Trophoblast cell (in vitro differentiated cells and primary cell): ENCODE data around the gene CEP78.

Experiments used
- DNase-seq, 2 donors: peaks; one replicate each; pipeline ENCODE4 v3.0.0-alpha.2; 2016
- H2AFZ ChIP-seq: 2 replicates; pipeline ENCODE4 v1.6.1; 2013; ENCODE audit warnings: low read length, moderate library complexity, mild to moderate bottlenecking; ENCODE audit not compliant: insufficient read depth, poor library complexity
- H2AK5ac ChIP-seq: 2 replicates; pipeline ENCODE4 v1.6.1; 2013; ENCODE audit warnings: mild to moderate bottlenecking, low read length
- H2BK120ac ChIP-seq: 2 replicates; pipeline ENCODE4 v1.6.1; 2013; ENCODE audit warnings: low read length, mild to moderate bottlenecking, moderate library complexity; ENCODE audit not compliant: insufficient read depth, poor library complexity
- H2BK12ac ChIP-seq: 2 replicates; pipeline ENCODE4 v1.6.1; 2013; ENCODE audit warnings: mild to moderate bottlenecking, low read length, moderate library complexity
- H2BK5ac ChIP-seq: 2 replicates; pipeline ENCODE4 v1.6.1; 2013; ENCODE audit warnings: low read length, low read depth, moderate library complexity, mild to moderate bottlenecking; ENCODE audit not compliant: poor library complexity
- H3K14ac ChIP-seq: 2 replicates; pipeline ENCODE4 v1.6.1; 2013; ENCODE audit warnings: mild to moderate bottlenecking, low read length
- H3K18ac ChIP-seq: 2 replicates; pipeline ENCODE4 v1.6.1; 2013; ENCODE audit warnings: mild to moderate bottlenecking, low read length
- H3K23ac ChIP-seq: 2 replicates; pipeline ENCODE4 v1.6.1; 2013; ENCODE audit warnings: low read length
- H3K27ac ChIP-seq: 2 replicates; pipeline ENCODE4 v1.5.1; 2013; ENCODE audit warnings: low read depth, mild to moderate bottlenecking, inconsistent platforms, low read length, moderate library complexity
- H3K27me3 ChIP-seq: 2 replicates; pipeline ENCODE4 v1.6.1; 2013; ENCODE audit warnings: inconsistent platforms, mild to moderate bottlenecking, low read length, moderate library complexity; ENCODE audit not compliant: insufficient read depth
- H3K36me3 ChIP-seq, 2 experiments: 1 replicate in 1 of 2; 2 replicates in 1 of 2; pipeline ENCODE4 v1.6.1; 2013; ENCODE audit warnings: low read length in 2 of 2, mild to moderate bottlenecking in 2 of 2, moderate library complexity in 1 of 2; ENCODE audit not compliant: insufficient read depth in 2 of 2, control insufficient read depth in 1 of 2
- H3K4ac ChIP-seq: 2 replicates; pipeline ENCODE4 v1.6.1; 2013; ENCODE audit warnings: low read depth, mild to moderate bottlenecking, low read length, moderate library complexity
- H3K4me1 ChIP-seq, 2 experiments: 1 replicate in 1 of 2; 2 replicates in 1 of 2; pipeline ENCODE4 v1.6.1; 2013; ENCODE audit warnings: low read length in 2 of 2, mild to moderate bottlenecking in 2 of 2, moderate library complexity in 1 of 2; ENCODE audit not compliant: insufficient read depth in 2 of 2, control insufficient read depth in 1 of 2
- H3K4me2 ChIP-seq: 2 replicates; pipeline ENCODE4 v1.6.1; 2013; ENCODE audit warnings: inconsistent platforms, mild to moderate bottlenecking, low read length, moderate library complexity
- H3K4me3 ChIP-seq: 2 replicates; pipeline ENCODE4 v1.5.1; 2013; ENCODE audit warnings: mild to moderate bottlenecking, low read depth, low read length, inconsistent platforms
- H3K79me1 ChIP-seq: one replicate; pipeline ENCODE4 v1.6.1; 2013; ENCODE audit warnings: low read length
- H3K79me2 ChIP-seq: 2 replicates; pipeline ENCODE4 v1.6.1; 2013; ENCODE audit warnings: low read length, mild to moderate bottlenecking; ENCODE audit not compliant: control insufficient read depth, insufficient read depth, poor library complexity
- H3K9ac ChIP-seq: 2 replicates; pipeline ENCODE4 v1.6.1; 2013; ENCODE audit warnings: mild to moderate bottlenecking, low read length
- H3K9me3 ChIP-seq: 2 replicates; pipeline ENCODE4 v1.6.1; 2013; ENCODE audit warnings: low read depth, mild to moderate bottlenecking, control low read depth, inconsistent platforms, low read length; ENCODE audit not compliant: insufficient read depth
- H4K12ac ChIP-seq: 2 replicates; pipeline ENCODE4 v1.6.1; 2013; ENCODE audit warnings: low read depth, mild to moderate bottlenecking, low read length, moderate library complexity
- H4K8ac ChIP-seq: 2 replicates; pipeline ENCODE4 v1.6.1; 2013; ENCODE audit warnings: low read depth, mild to moderate bottlenecking, low read length, moderate library complexity
- H4K91ac ChIP-seq: one replicate; pipeline ENCODE4 v1.6.1; 2013; ENCODE audit warnings: low read depth, mild to moderate bottlenecking, low read length, moderate library complexity
- WGBS: extraction: QIAGEN DNeasy Blood & Tissue Kit; methylation state at CpG from one replicate; pipeline ENCODE4 v1.1.7; 2013; ENCODE audit warnings: missing lambda C conversion rate; ENCODE audit not compliant: insufficient read length, insufficient coverage; ENCODE audit errors: extremely low coverage; 5-methylcytosine and 5-hydroxymethylcytosine counted together

The CEP78 gene

DNA sequence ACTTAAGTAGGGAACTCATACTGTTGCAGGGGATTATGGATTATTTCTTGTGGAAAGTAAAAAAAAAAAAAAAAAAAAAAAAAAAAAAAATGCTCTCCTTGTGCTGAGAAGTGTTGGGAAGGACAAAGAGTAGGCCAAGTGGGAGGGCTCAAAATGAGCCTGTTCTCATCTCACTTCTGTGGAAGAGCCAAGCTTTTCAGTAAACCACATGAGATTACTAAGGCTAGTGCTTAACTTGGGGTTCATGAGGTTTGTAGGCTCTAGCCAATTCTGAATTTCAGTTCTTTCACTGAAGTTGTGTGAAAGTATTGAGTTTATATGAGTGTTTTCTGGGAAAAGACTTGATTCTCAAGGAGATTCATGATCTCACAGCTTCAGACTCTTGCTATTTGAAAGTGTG is 23.0 kb upstream of the CEP78 start:
- Histone ChIP-seq H3K36me3 (no peaks in the 10 kb centered on the region), H3K9me3 (no peaks in the 10 kb centered on the region), H4K12ac (no peak overlapping the region), H2BK5ac (no peak overlapping the region), H3K18ac (no peak overlapping the region), H3K9ac (no peak overlapping the region), H3K79me1 (no peaks in the 10 kb centered on the region), H4K91ac (no peak overlapping the region), H3K4ac (no peak overlapping the region), H3K4me3 (no peak overlapping the region), H2AK5ac (no peak overlapping the region), H3K4me2 (no peak overlapping the region), H2BK12ac (no peak overlapping the region), H2BK120ac (no peak overlapping the region), H3K14ac (no peak overlapping the region), H3K4me1 (peaks cover 0 to 4% of the 10 kb centered on the region in 2 experiments), H2AFZ (no peak overlapping the region), H3K23ac (no peak overlapping the region), H3K27ac (no peak overlapping the region), H4K8ac (no peak overlapping the region), H3K79me2 (no peaks in the 10 kb centered on the region), H3K27me3 (no peaks in the 10 kb centered on the region)
- DNase-seq, result no peak

DNA sequence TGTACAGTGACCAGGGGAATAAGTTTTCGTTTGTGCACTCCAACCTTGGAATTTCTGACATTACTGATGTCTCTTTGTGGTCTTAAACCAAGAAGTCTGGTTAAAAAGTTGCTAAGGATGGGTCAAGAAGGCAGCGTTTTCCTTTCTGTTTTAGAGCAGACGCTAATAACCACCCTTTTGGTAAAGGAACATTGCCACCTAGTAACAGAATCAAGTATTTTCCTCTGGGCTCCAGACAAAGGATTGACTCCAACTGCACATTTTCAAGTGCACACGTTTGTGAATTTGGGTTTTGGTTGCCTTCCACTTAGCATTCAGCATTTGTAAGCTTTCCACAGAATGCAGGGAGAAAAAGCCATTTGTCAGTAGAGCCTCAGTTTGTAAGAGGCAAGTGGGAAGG is 22.2 kb upstream of the CEP78 start:
- H3K4ac ChIP-seq, result no peak overlapping the region
- no peaks in the 10 kb centered on the region for H3K27me3 ChIP-seq
- no peaks in the 10 kb centered on the region for H3K9me3 ChIP-seq
- H3K23ac ChIP-seq, result no peak overlapping the region
- H3K4me3 ChIP-seq, result no peak overlapping the region
- no peak overlapping the region for H2BK5ac ChIP-seq
- no peaks in the 10 kb centered on the region for H3K79me2 ChIP-seq
- H2AFZ ChIP-seq, result no peak overlapping the region
- H4K8ac ChIP-seq, result no peak overlapping the region
- no peak overlapping the region for H3K9ac ChIP-seq
- no peak overlapping the region for H3K4me2 ChIP-seq
- peaks cover 0 to 4% of the 10 kb centered on the region in 2 experiments for H3K4me1 ChIP-seq
- H3K14ac ChIP-seq, result no peak overlapping the region
- no peak overlapping the region for H4K91ac ChIP-seq
- no peaks in the 10 kb centered on the region for H3K36me3 ChIP-seq
- no CpG with 5 or more reads among the region's 4 CpGs for WGBS
- H2AK5ac ChIP-seq, result no peak overlapping the region
- no peak overlapping the region for H2BK12ac ChIP-seq
- H4K12ac ChIP-seq, result no peak overlapping the region
- no peak overlapping the region for H2BK120ac ChIP-seq
- H3K18ac ChIP-seq, result no peak overlapping the region
- no peak for DNase-seq
- H3K27ac ChIP-seq, result no peak overlapping the region
- no peaks in the 10 kb centered on the region for H3K79me1 ChIP-seq

DNA sequence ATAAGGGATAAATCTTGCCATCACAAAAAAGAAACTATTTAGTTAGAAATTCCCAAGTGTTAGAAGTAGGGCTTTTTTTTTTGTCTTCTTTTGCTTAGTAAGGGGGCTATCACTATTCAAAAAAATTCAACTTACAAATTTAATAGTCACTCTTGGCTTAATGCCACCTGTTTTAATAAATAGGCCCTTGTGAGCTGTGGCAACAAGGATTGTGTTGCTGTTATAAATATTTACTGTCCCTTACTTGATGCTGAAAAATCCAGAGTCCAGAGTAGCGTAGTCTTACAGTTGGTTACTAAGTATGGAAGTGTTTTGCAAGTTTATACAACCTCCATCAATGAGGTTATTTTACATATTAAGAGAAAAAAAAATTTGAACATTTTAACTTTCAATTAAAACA is 21.4 kb upstream of the CEP78 start:
- WGBS, result no CpG with 5 or more reads among the region's 1 CpG
- Histone ChIP-seq H3K23ac (no peak overlapping the region), H3K79me2 (no peaks in the 10 kb centered on the region)

GRCh38 chr9:78215706-78216105 is 20.2 kb upstream of the CEP78 start:
- H4K8ac ChIP-seq, result no peak overlapping the region
- peaks cover 0 to 4% of the 10 kb centered on the region in 2 experiments for H3K4me1 ChIP-seq
- no peaks in the 10 kb centered on the region for H3K79me2 ChIP-seq
- H2BK5ac ChIP-seq, result no peak overlapping the region
- no peak overlapping the region for H4K91ac ChIP-seq
- no peaks in the 10 kb centered on the region for H3K9me3 ChIP-seq
- H3K18ac ChIP-seq, result no peak overlapping the region
- no peak overlapping the region for H4K12ac ChIP-seq
- H3K9ac ChIP-seq, result no peak overlapping the region
- H3K27ac ChIP-seq, result no peak overlapping the region
- no peak overlapping the region for H3K23ac ChIP-seq
- no peak overlapping the region for H3K4ac ChIP-seq
- DNase-seq, result peak; percentile 53 to 81
- no peak overlapping the region for H3K4me2 ChIP-seq
- no peak overlapping the region for H2AK5ac ChIP-seq
- no peak overlapping the region for H2BK120ac ChIP-seq
- no peak overlapping the region for H3K4me3 ChIP-seq
- H3K79me1 ChIP-seq, result no peaks in the 10 kb centered on the region
- H3K14ac ChIP-seq, result no peak overlapping the region
- H3K36me3 ChIP-seq, result no peaks in the 10 kb centered on the region
- WGBS, result no CpG with 5 or more reads among the region's 2 CpGs
- no peak overlapping the region for H2AFZ ChIP-seq
- no peak overlapping the region for H2BK12ac ChIP-seq
- no peaks in the 10 kb centered on the region for H3K27me3 ChIP-seq

More for the DNA sequence above, 21.4 kb upstream of the CEP78 start:
- H2BK5ac ChIP-seq, result no peak overlapping the region
- H3K4me3 ChIP-seq, result no peak overlapping the region
- no peak overlapping the region for H4K91ac ChIP-seq
- H3K4ac ChIP-seq, result no peak overlapping the region
- no peak overlapping the region for H3K18ac ChIP-seq
- no peak overlapping the region for H3K27ac ChIP-seq
- no peak overlapping the region for H2BK12ac ChIP-seq
- no peak overlapping the region for H2AK5ac ChIP-seq
- no peak overlapping the region for H4K12ac ChIP-seq
- no peaks in the 10 kb centered on the region for H3K79me1 ChIP-seq
- H3K4me1 ChIP-seq, result peaks cover 0 to 4% of the 10 kb centered on the region in 2 experiments
- H2BK120ac ChIP-seq, result no peak overlapping the region
- no peak overlapping the region for H3K14ac ChIP-seq
- H4K8ac ChIP-seq, result no peak overlapping the region
- H3K27me3 ChIP-seq, result no peaks in the 10 kb centered on the region
- H3K9ac ChIP-seq, result no peak overlapping the region
- H3K36me3 ChIP-seq, result no peaks in the 10 kb centered on the region
- no peak overlapping the region for H3K4me2 ChIP-seq
- no peaks in the 10 kb centered on the region for H3K9me3 ChIP-seq
- no peak for DNase-seq
- H2AFZ ChIP-seq, result no peak overlapping the region
